IMR-90 (cell line): ENCODE results near the gene CR1L. TPM values are rescaled to one million over a fixed set of nuclear protein-coding genes. Genes with fewer than 3 reads are reported as not detected.

ENCODE experiments used
- ATAC-seq: fragments of 200-7000 bp; cut with Tn5 transposase; 2 replicates; pipeline ENCODE4 v1.9.1; 2020; ENCODE audit warnings: low read depth, mild to moderate bottlenecking, moderate library complexity
- BruUV-seq: library from RNA; stranded (reverse); fragments of 400-500 nt; replicated peaks from 2 replicates; lab custom pipeline; 2021; lab: Mats Ljungman, UMichigan
- CTCF ChIA-PET: fragments of 300-600 bp; formaldehyde crosslinking; extraction: SDS; loops from one replicate; lab custom pipeline; 2021; ENCODE audit warnings: antibody characterized with exemption; lab: Yijun Ruan, JAX
- POLR2A ChIA-PET: fragments of 300-600 bp; sonication (Branson Sonifier 250); formaldehyde crosslinking; loops from one replicate; lab custom pipeline; 2022; ENCODE audit warnings: antibody characterized with exemption; ENCODE audit not compliant: unreplicated experiment; lab: Charles Lee
- DNase-seq: peaks from one replicate; pipeline ENCODE4 v3.0.0; 2013
- H2AFZ ChIP-seq: replicated peaks from 2 replicates; pipeline ENCODE3; 2013; ENCODE audit warnings: low read length, mild to moderate bottlenecking; ENCODE audit not compliant: poor library complexity
- H2AK5ac ChIP-seq: 2 replicates; pipeline ENCODE4 v1.6.1; 2013; ENCODE audit warnings: low read depth, low read length, inconsistent platforms
- H2AK9ac ChIP-seq: replicated peaks from 2 replicates; pipeline ENCODE3; 2013; ENCODE audit warnings: mild to moderate bottlenecking, low read depth, low read length, moderate library complexity; ENCODE audit not compliant: poor library complexity
- H2BK120ac ChIP-seq: 2 replicates; pipeline ENCODE4 v1.6.1; 2013; ENCODE audit warnings: low read depth, low read length, inconsistent platforms
- H2BK15ac ChIP-seq: 3 replicates; pipeline ENCODE4 v1.6.1; 2013; ENCODE audit warnings: low read depth, low read length, inconsistent platforms
- H2BK20ac ChIP-seq: 2 replicates; pipeline ENCODE4 v1.6.1; 2013; ENCODE audit warnings: low read depth, mild to moderate bottlenecking, inconsistent platforms, low read length, moderate library complexity
- H2BK5ac ChIP-seq: 2 replicates; pipeline ENCODE4 v1.6.1; 2013; ENCODE audit warnings: mild to moderate bottlenecking, low read depth, low read length, inconsistent platforms; ENCODE audit not compliant: poor library complexity, severe bottlenecking
- H3K14ac ChIP-seq: replicated peaks from 2 replicates; pipeline ENCODE4 v1.6.1; 2013; ENCODE audit warnings: low read depth, low read length, inconsistent platforms
- H3K18ac ChIP-seq: 2 replicates; pipeline ENCODE4 v1.6.1; 2013; ENCODE audit warnings: low read depth, low read length, control low read depth
- H3K23ac ChIP-seq: 2 replicates; pipeline ENCODE4 v1.6.1; 2013; ENCODE audit warnings: low read depth, low read length, inconsistent platforms
- H3K27ac ChIP-seq: 2 replicates; pipeline ENCODE4 v1.5.1; 2013; ENCODE audit warnings: mild to moderate bottlenecking, control low read depth, low read length; ENCODE audit not compliant: insufficient read depth
- H3K27me3 ChIP-seq: 2 replicates; pipeline ENCODE4 v1.6.1; 2013; ENCODE audit warnings: low read length; ENCODE audit not compliant: control insufficient read depth, insufficient read depth
- H3K36me3 ChIP-seq: 2 replicates; pipeline ENCODE4 v1.6.1; 2013; ENCODE audit warnings: low read length, mixed read lengths; ENCODE audit not compliant: control insufficient read depth, insufficient read depth
- H3K4ac ChIP-seq: 2 replicates; pipeline ENCODE4 v1.6.1; 2013; ENCODE audit warnings: low read depth, low read length, inconsistent platforms
- H3K4me1 ChIP-seq: 2 replicates; pipeline ENCODE4 v1.6.1; 2013; ENCODE audit warnings: low read length, mixed read lengths; ENCODE audit not compliant: control insufficient read depth, insufficient read depth
- H3K4me2 ChIP-seq: 2 replicates; pipeline ENCODE4 v1.6.1; 2013; ENCODE audit warnings: low read depth, mild to moderate bottlenecking, control low read depth, low read length, moderate library complexity
- H3K4me3 ChIP-seq: 2 replicates; pipeline ENCODE4 v1.5.1; 2013; ENCODE audit warnings: low read depth, mild to moderate bottlenecking, control low read depth, low read length, moderate library complexity; ENCODE audit not compliant: insufficient read depth
- H3K56ac ChIP-seq: 2 replicates; pipeline ENCODE4 v1.6.1; 2013; ENCODE audit warnings: low read length, inconsistent platforms; ENCODE audit not compliant: insufficient read depth; ENCODE audit errors: extremely low read depth
- H3K79me1 ChIP-seq, 2 experiments: 2 replicates each; pipeline ENCODE4 v1.6.1; 2013; ENCODE audit warnings: low read length in 2 of 2, inconsistent platforms in 1 of 2, low read depth in 1 of 2
- H3K9ac ChIP-seq: 2 replicates; pipeline ENCODE4 v1.6.1; 2013; ENCODE audit warnings: low read depth, low read length, control low read depth
- H3K9me1 ChIP-seq: 2 replicates; pipeline ENCODE4 v1.6.1; 2013; ENCODE audit warnings: low read length, inconsistent platforms; ENCODE audit not compliant: insufficient read depth
- H3K9me3 ChIP-seq: 2 replicates; pipeline ENCODE4 v1.6.1; 2013; ENCODE audit warnings: low read length; ENCODE audit not compliant: control insufficient read depth, insufficient read depth
- H4K20me1 ChIP-seq: 2 replicates; pipeline ENCODE4 v1.6.1; 2013; ENCODE audit warnings: low read length, inconsistent platforms; ENCODE audit not compliant: insufficient read depth
- H4K5ac ChIP-seq: 2 replicates; pipeline ENCODE4 v1.6.1; 2013; ENCODE audit warnings: mild to moderate bottlenecking, low read depth, low read length, control low read depth
- H4K8ac ChIP-seq, 2 experiments: 2 replicates each; pipeline ENCODE4 v1.6.1; 2013; ENCODE audit warnings: low read depth in 2 of 2, low read length in 2 of 2, control low read depth in 1 of 2, inconsistent platforms in 1 of 2
- H4K91ac ChIP-seq: 2 replicates; pipeline ENCODE4 v1.6.1; 2013; ENCODE audit warnings: low read depth, low read length, inconsistent platforms; ENCODE audit not compliant: insufficient read depth
- BHLHE40 ChIP-seq: fragments of 150-350 bp; IDR thresholded peaks from 2 replicates; pipeline ENCODE4 v1.6.1; 2016; ENCODE audit warnings: mild to moderate bottlenecking, low read depth, low read length
- CEBPB ChIP-seq: IDR thresholded peaks from 2 replicates; pipeline ENCODE4 v1.6.1; 2012; ENCODE audit warnings: low read depth, low read length, improper control_type of control experiment
- CHD1 ChIP-seq: IDR thresholded peaks from 2 replicates; pipeline ENCODE4 v1.6.1; 2012; ENCODE audit warnings: low read depth, low read length, improper control_type of control experiment
- CTCF ChIP-seq: conservative IDR thresholded peaks from 2 replicates; pipeline ENCODE4 v1.5.1; 2012; ENCODE audit warnings: mild to moderate bottlenecking, low read depth, low read length, improper control_type of control experiment
- FOS ChIP-seq: fragments of 150-350 bp; IDR thresholded peaks from 2 replicates; pipeline ENCODE4 v1.6.1; 2016; ENCODE audit warnings: low read depth, low read length
- MAFK ChIP-seq: IDR thresholded peaks from 2 replicates; pipeline ENCODE4 v1.6.1; 2012; ENCODE audit warnings: low read depth, low read length, improper control_type of control experiment
- MAZ ChIP-seq: IDR thresholded peaks from 2 replicates; pipeline ENCODE4 v1.6.1; 2012; ENCODE audit warnings: low read depth, mild to moderate bottlenecking, low read length, improper control_type of control experiment, moderate library complexity, borderline replicate concordance
- MXI1 ChIP-seq: IDR thresholded peaks from 2 replicates; pipeline ENCODE4 v1.6.1; 2012; ENCODE audit warnings: low read depth, mild to moderate bottlenecking, low read length, moderate library complexity, borderline replicate concordance
- NFE2L2 ChIP-seq: fragments of 150-350 bp; IDR thresholded peaks from 2 replicates; pipeline ENCODE4 v1.6.1; 2016; ENCODE audit warnings: low read depth, mild to moderate bottlenecking, low read length
- POLR2A ChIP-seq: IDR thresholded peaks from 2 replicates; pipeline ENCODE4 v1.6.1; 2012; ENCODE audit warnings: mild to moderate bottlenecking, low read depth, low read length
- RCOR1 ChIP-seq: IDR thresholded peaks from 2 replicates; pipeline ENCODE4 v1.6.1; 2012; ENCODE audit warnings: mild to moderate bottlenecking, low read length, improper control_type of control experiment; ENCODE audit not compliant: insufficient replicate concordance
- SMC3 ChIP-seq: fragments of 150-350 bp; IDR thresholded peaks from 2 replicates; pipeline ENCODE4 v1.6.1; 2016; ENCODE audit warnings: low read depth, mild to moderate bottlenecking, antibody characterized with exemption, low read length, moderate library complexity
- dilution Hi-C: fragments of 300-500 bp; cut with HindIII; formaldehyde crosslinking; loops from one replicate; pipeline ENCODE4 v1.14.3; 2018; ENCODE audit warnings: low sequenced_read_pairs; ENCODE audit not compliant: unreplicated experiment
- in situ Hi-C: fragments of 300-500 bp; cut with MboI; formaldehyde crosslinking; loops from 3 replicates; pipeline ENCODE4 v1.14.3; 2019; ENCODE audit warnings: low sequenced_read_pairs, inconsistent platforms, mixed read lengths
- intact Hi-C: fragments of 100-400 bp; cut with micrococcal nuclease; formaldehyde crosslinking; loops from 2 replicates; pipeline ENCODE4 v1.10.0; 2022
- polyA plus RNA-seq, 3 experiments: library from polyadenylated mRNA; depleted of rRNA; stranded (reverse); fragments of >200 nt; gene quantifications; 2 replicates each; pipeline ENCODE4 v1.2.3, GENCODE V29; 2012; ENCODE audit warnings: low replicate concordance in 1 of 3
- total RNA-seq: library from RNA; depleted of rRNA; stranded (reverse); fragments of >200 nt; gene quantifications from 2 replicates; pipeline ENCODE4 v1.2.3, GENCODE V29; 2012
- TF ChIP-seq, protein P1 (sequence below): fragments of 150-350 bp; IDR thresholded peaks from 2 replicates; pipeline ENCODE4 v1.6.1; 2016; ENCODE audit warnings: low read depth, mild to moderate bottlenecking, low read length, moderate library complexity, borderline replicate concordance

The CR1L gene
- total and polyA plus RNA-seq, 2 of the 4 experiments (the other 2 are of a cell fraction) = not detected

DNA sequence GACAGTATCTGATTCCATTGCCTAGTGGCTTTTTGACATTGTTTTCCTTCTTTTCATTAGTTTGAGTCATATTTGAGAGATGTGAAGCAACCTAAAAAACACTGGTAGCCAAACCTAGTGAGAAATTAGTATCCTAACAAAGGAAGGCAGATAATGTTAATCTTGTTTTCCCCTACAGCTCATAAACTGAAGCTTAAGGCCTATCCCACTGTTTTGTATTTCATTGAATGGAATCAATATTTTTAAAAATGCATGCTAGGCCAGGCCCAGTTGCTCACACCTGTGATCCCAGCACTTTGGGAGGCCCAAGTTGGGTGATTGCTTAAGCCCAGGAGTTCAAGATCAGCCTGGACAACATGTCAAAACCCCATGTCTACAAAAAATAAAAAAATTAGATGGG is 1.2 kb downstream of the CR1L start:
- no peak overlapping the region for H3K4me3 ChIP-seq
- no peak overlapping the region for H3K9ac ChIP-seq
- no peak overlapping the region for H2AK5ac ChIP-seq
- dilution Hi-C loops (no loop called here), in situ Hi-C loops (no loop called here), intact Hi-C loops (no loop called here)
- peaks cover 20% of the 10 kb centered on the region for H3K27me3 ChIP-seq
- no peaks in the 10 kb centered on the region for H3K9me3 ChIP-seq
- no peak overlapping the region for H2AK9ac ChIP-seq
- ChIA-PET POLR2A (no interaction called here), CTCF (no interaction called here)
- H2BK15ac ChIP-seq = no peak overlapping the region
- H3K4me1 ChIP-seq = no peaks in the 10 kb centered on the region
- H2BK120ac ChIP-seq = no peak overlapping the region
- H3K36me3 ChIP-seq = no peaks in the 10 kb centered on the region
- ATAC-seq (no peak), DNase-seq (no peak)
- no peak overlapping the region for H3K27ac ChIP-seq
- no peak overlapping the region for H3K23ac ChIP-seq
- TF ChIP-seq MAFK = no peak
- TF ChIP-seq NFE2L2 = no peak
- TF ChIP-seq FOS = no peak
- TF ChIP-seq BHLHE40 = no peak
- no peak for TF ChIP-seq CHD1
- TF ChIP-seq, protein P1, sequence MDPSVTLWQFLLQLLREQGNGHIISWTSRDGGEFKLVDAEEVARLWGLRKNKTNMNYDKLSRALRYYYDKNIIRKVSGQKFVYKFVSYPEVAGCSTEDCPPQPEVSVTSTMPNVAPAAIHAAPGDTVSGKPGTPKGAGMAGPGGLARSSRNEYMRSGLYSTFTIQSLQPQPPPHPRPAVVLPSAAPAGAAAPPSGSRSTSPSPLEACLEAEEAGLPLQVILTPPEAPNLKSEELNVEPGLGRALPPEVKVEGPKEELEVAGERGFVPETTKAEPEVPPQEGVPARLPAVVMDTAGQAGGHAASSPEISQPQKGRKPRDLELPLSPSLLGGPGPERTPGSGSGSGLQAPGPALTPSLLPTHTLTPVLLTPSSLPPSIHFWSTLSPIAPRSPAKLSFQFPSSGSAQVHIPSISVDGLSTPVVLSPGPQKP = no peak
- no peak for TF ChIP-seq MAZ
- no peak for TF ChIP-seq RCOR1
- no peak for TF ChIP-seq POLR2A
- no peak for TF ChIP-seq CEBPB
- TF ChIP-seq CTCF = no peak
- no peak for TF ChIP-seq MXI1
- no peak for TF ChIP-seq SMC3
- H3K4me2 ChIP-seq = no peak overlapping the region
- no peaks in the 10 kb centered on the region for H3K9me1 ChIP-seq
- no peak overlapping the region for H4K5ac ChIP-seq
- no peak overlapping the region for H3K18ac ChIP-seq
- no peak overlapping the region for H4K91ac ChIP-seq
- H4K20me1 ChIP-seq = no peaks in the 10 kb centered on the region
- no peak overlapping the region for H3K14ac ChIP-seq
- no peak overlapping the region for H2AFZ ChIP-seq
- H2BK20ac ChIP-seq = no peak overlapping the region
- no peak overlapping the region for H3K56ac ChIP-seq
- H3K4ac ChIP-seq = no peak overlapping the region
- no peak overlapping the region for H4K8ac ChIP-seq
- no peak overlapping the region for H2BK5ac ChIP-seq
- no peaks in the 10 kb centered on the region for H3K79me1 ChIP-seq
- no TSS peak for BruUV-seq
